Astrocyte of the spinal cord (primary cell): Measurements from ENCODE around the gene ZNF595.

ENCODE experiments used
- DNase-seq: peaks from one replicate; pipeline ENCODE4 v3.0.0; 2011; ENCODE audit warnings: low read depth, low spot score
- H3K4me3 ChIP-seq: 2 replicates; pipeline ENCODE4 v1.5.1; 2011; ENCODE audit warnings: low read depth, mild to moderate bottlenecking, low read length, moderate library complexity
- CTCF ChIP-seq: IDR thresholded peaks from 2 replicates; pipeline ENCODE4 v1.5.1; 2012; ENCODE audit warnings: low read depth, mild to moderate bottlenecking, low read length, inconsistent platforms
- in situ Hi-C: cut with HindIII; loops from 2 replicates; pipeline ENCODE4 v1.10.0; 2017; ENCODE audit warnings: low sequenced_read_pairs

Gene ZNF595

DNA sequence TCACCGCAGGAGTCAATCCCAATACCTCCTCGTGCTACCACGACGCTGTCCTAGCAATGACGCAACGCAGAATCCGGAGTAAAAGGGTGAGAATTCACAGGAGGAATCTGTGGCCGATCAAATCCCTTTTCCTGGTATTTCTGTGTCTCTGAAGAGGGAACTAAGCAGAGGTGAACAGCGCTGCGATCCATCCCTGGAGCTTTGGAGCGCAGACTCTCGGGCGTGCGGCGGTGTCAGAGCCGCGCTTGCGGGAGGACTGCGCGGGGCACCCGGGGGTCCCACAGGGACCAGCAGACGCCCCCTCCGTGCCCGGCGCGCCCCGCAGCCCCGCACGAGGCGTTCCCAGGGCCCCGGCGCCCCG is 53.9 kb downstream of the ZNF595 start:
- no peak for DNase-seq
- no peak overlapping the region for H3K4me3 ChIP-seq
- TF ChIP-seq CTCF: no peak
- in situ Hi-C loops: no loop called here

GRCh38 chr4:107444-108429 is 54.6 kb downstream of the ZNF595 start:
- in situ Hi-C loops: no loop called here
- TF ChIP-seq CTCF: no peak
- no peak overlapping the region for H3K4me3 ChIP-seq
- DNase-seq: no peak

DNA sequence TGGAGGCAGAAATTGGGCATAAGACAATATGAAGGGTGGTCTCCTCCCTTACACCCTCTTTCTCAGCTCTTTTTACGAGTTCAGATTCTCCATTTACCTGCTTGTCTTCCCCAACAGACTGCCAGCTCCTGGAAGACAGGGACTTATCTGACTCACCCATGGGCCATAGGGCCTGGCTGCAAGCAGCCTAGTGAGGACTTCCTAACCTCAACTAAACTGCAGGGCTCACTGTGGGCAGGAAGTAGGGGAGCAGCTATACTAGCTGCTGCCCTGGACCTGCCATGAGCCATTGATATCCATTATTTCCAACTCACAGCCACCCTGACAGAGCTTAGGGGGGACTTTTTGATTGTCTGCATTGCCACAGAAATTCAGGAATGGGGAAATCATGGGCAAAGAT is 59.6 kb downstream of the ZNF595 start:
- DNase-seq: no peak
- TF ChIP-seq CTCF: no peak
- H3K4me3 ChIP-seq: no peak overlapping the region
- in situ Hi-C loops: no loop called here

GRCh38 chr4:113732-114131 is 60.6 kb downstream of the ZNF595 start:
- no peak for TF ChIP-seq CTCF
- in situ Hi-C loops: no loop called here
- no peak overlapping the region for H3K4me3 ChIP-seq
- DNase-seq: no peak

DNA sequence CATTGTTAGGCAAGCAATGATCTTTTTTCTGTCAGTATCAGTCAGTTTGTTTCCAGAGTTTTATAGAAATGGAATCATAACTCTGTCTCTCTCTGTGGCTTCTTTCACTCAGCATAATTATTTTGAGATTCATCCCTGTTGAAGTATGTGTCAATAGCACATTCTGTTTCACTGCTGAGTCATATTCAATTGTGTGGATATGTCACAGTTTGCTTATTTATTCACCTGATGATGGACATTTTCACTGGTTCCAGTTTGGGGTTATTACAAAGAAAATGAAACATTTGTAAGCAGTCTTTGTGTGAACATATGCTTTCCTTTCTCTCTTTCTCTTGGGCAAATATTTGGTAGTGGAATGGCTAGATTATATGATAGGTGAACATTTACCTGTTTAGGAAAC is 61.0 kb downstream of the ZNF595 start:
- no peak for TF ChIP-seq CTCF
- no peak overlapping the region for H3K4me3 ChIP-seq
- no peak for DNase-seq
- in situ Hi-C loops: no loop called here

GRCh38 chr4:116499-116898 is 63.4 kb downstream of the ZNF595 start:
- no peak overlapping the region for H3K4me3 ChIP-seq
- TF ChIP-seq CTCF: no peak
- DNase-seq: no peak
- in situ Hi-C loops: no loop called here
